GM19455 (cell line): ENCODE results near the gene ELANE.

Experiments used
- ATAC-seq: cut with Tn5 transposase; IDR thresholded peaks from one replicate; pipeline ENCODE4 v1.9.1; 2021; ENCODE audit not compliant: unreplicated experiment

The ELANE gene

DNA sequence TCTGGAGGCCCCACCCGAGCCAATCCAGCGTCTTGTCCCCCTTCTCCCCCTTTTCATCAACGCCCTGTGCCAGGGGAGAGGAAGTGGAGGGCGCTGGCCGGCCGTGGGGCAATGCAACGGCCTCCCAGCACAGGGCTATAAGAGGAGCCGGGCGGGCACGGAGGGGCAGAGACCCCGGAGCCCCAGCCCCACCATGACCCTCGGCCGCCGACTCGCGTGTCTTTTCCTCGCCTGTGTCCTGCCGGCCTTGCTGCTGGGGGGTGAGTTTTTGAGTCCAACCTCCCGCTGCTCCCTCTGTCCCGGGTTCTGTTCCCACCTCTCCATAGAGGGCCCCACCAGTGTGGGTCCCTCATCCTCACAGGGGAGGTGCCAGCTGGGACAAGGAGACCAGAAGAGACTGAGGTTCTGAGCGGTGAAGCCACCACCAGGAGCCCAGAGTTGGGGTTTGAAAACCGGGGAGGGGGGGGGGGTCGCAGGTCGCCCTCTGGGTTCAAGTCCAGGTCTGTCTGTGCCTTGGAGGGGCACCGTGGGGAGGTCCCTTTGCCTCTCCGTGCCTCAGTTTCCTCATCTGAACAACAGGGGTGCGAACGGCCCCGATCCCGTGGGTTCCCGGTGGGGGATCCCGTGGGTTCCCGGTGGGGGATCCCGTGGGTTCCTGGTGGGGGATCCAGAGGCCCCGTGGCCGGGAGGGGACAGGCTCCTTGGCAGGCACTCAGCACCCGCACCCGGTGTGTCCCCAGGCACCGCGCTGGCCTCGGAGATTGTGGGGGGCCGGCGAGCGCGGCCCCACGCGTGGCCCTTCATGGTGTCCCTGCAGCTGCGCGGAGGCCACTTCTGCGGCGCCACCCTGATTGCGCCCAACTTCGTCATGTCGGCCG lies at the start of gene ELANE:
TSS of gene ELANE (plus strand) at position 168 of the 878 bp plus-strand sequence. CDS start at position 194, 26 bp downstream.
- ATAC-seq, result no peak

DNA sequence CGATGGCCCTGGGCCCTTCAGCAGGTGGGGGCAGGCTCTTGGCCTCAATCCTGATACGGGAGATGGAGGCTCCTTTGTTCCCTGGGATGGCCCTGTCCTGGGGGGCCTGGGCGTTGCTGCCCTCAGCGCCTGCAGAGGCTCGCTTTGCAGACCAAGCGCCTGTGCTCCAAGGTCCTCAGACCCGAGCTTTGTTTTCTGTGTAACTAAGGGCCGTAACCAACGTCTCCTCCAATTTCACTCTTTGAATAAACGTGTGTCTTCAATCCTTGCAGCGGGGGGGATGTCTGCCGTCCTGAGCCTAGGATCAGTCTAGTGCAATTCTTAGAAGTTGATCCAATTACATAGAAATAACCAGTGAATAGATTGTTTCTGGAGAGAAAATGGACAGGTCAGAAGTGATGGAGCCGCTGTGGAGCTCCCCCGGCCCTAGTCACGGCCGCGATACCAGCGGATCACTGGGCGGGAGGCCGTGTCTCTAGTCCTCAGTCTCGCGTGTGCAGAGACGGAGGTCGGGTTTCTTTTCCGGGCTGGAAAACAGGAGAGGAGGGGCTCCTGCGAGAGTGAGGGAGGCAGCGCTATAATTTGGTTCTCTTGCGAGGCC lies 49.5 kb upstream of the ELANE start:
- ATAC-seq, result no peak

DNA sequence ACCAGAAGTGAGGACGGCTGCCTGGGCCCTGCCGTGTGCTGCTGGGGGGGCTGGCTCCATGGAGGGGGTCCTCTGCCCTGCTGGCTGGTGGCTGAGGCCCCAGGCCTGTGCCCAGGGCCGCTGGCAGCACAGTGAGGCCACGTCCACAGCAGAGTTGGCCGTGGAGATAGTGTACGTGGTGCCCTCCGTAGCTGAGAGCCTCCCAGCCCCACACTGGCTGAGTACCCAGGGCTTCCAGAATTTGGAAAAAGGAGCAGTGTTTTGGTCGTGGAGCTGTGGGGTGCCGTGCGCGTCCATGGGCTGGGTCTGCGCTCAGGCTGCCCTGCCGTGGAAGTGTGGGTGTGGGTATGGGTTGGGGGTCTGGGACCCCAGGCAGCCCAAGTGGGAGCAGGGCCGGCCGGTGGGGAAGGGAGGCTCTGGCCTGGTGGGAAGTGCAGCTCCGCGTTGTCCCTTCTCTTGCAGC lies 49.0 kb upstream of the ELANE start:
- no peak for ATAC-seq

DNA sequence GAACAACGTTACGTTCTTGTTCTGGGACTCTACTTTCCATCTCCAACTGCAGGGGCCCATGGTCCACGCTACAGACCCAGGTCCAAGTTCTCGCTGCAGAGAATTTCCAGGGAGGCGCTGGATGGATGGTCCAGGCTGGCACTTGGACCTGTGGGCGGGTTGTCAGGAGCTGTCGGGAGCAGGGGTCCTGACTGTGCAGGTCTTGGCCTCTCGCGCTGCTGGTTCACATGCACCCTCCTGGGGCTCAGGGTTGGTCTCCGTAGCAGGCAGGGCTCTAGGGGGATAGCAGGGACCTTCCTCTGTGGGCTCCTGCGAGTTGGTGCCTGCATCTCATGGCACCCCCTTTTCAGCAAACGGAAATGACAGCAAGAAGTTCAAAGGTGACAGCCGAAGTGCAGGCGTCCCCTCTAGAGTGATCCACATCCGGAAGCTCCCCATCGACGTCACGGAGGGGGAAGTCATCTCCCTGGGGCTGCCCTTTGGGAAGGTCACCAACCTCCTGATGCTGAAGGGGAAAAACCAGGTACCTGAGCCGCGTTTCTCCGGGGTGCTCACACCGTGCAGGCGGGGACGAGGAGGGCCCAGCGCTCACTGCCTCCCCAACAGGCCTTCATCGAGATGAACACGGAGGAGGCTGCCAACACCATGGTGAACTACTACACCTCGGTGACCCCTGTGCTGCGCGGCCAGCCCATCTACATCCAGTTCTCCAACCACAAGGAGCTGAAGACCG lies 48.3 kb upstream of the ELANE start:
- no peak for ATAC-seq

DNA sequence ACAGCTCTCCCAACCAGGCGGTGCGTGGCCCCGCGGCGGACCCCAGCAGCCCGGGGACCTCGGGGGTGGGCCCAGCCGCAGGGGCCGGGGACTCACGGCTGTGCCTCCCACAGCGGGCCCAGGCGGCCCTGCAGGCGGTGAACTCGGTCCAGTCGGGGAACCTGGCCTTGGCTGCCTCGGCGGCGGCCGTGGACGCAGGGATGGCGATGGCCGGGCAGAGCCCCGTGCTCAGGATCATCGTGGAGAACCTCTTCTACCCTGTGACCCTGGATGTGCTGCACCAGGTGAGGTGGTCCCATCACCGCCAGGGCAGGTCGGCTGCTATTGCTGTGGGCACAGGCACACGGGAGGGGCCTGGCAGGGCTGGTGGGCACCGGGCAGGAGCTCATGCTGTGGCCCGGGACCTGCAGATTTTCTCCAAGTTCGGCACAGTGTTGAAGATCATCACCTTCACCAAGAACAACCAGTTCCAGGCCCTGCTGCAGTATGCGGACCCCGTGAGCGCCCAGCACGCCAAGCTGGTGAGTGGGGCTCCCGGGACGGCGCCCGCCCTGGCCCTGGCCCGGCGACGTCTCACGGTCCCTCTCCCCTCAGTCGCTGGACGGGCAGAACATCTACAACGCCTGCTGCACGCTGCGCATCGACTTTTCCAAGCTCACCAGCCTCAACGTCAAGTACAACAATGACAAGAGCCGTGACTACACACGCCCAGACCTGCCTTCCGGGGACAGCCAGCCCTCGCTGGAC lies 47.5 kb upstream of the ELANE start:
- no peak for ATAC-seq

DNA sequence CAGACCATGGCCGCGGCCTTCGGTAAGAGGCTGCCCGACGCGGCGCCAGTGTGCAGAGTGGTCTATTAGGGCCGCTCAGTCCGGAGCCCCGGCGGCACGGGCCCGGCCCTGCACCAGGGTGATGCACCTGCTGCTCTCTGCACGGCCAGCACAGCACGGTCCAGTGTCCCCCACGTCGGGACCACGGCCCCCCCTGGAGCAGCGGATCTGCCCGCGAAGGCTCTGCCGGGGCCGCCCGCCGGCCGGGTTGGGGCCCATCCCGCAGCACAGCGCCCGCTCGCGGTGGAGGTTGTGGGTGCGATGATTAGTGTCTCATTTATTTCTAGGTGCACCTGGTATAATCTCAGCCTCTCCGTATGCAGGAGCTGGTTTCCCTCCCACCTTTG lies 46.9 kb upstream of the ELANE start:
- ATAC-seq, result no peak

DNA sequence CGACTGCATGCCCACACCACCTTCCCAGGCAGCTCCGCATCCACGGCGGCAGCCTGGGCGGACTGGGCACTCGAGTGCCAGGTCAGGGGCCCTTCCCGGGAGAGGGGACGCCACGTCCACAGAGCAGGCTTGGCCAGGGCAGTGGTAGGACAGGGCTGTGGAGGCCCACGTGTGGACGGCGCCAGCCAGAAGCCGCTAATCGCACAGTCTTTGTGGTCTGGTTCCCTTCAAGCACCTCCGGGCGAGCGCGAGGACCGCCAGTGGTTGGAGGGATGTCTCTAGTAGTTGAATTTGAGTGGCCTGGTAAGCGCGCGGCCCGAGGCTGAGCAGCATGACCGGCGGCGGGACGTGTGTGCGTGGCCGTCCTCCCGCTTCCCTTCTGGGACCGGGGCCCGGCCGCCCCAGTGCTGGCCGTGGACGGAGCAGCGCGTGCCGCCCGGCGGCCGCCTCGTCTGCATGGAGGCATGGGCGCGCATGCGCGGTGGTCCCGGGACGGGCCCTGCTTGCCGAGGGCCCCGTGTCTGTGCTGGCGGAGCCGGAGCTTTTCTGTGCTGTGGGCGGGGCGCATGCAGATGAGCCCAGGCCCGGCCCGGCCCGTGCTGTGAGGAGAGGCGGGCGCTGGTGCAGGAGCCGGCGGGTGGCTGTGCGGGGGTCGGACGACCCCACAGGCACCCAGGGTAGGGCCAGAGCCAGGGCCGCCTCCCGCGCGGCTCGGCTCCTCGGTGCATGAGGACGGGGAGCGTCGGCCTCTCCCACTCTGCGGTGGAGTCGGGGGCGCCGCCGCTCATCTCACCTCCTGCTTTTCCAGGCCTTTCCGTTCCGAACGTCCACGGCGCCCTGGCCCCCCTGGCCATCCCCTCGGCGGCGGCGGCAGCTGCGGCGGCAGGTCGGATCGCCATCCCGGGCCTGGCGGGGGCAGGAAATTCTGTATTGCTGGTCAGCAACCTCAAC lies 46.2 kb upstream of the ELANE start:
- ATAC-seq, result no peak

DNA sequence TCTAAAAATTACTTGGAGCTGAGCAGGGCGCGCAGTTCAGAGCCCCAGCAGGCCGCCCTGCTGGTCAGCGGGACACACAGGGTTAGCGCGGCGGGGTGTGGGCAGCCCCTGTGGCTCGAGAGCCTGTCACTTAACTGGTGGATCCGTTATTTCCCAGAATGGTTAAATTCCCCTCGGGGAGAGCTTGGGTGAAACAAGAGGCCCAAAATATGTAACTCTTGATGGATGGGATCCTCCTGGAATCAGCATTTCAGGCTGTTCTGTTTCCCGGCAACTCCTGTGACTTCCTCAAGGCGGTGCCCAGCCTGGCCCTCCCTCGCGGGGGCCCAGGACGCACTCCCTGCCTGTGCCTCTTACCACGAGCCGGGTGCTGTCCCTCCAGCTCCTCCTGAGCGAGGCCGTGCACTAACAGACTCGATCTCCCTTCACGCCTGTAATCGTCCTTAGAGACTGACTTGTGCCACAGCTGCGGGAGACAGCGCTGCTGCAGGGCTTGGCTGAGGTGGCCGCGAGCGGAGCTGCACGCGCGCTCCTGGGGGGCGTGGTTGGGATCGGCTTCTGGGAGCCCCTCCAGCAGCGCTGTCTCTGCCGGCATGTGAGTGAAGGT lies 45.2 kb upstream of the ELANE start:
- no peak for ATAC-seq

DNA sequence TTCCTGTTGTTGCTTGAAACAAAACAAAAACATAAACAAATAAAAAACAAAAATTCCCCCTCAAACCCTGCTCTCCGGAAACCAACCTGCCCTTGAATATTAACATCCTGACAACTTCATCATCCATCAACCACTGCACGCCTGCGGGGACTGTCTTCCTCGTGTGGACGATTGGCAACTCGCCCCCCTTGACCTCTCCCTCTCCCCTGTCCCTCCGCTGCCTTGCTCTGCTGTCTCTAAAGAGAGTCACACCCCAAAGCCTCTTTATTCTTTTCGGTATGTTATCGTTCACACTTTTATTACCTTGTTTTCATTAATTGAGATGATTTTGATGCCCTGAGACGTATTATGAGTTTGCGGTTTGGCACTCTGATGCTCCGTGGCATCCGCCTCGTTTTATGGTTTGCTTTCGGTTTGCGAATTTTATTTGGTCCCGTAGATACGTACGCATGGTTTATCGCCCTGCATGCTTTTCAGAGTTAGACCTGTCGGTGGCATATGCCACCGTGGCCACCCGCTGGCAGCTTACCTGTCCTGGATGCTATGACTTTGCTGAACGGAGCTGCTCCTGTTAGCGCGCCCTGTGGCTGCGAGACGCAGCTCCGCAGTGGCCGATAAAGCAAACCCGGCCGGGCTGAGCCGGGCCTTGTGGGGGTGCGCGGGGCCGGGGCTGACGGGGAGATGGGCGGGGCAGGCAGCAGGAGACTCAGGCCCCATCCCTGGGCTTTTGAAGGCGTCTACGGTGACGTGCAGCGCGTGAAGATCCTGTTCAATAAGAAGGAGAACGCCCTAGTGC lies 44.3 kb upstream of the ELANE start:
- no peak for ATAC-seq

DNA sequence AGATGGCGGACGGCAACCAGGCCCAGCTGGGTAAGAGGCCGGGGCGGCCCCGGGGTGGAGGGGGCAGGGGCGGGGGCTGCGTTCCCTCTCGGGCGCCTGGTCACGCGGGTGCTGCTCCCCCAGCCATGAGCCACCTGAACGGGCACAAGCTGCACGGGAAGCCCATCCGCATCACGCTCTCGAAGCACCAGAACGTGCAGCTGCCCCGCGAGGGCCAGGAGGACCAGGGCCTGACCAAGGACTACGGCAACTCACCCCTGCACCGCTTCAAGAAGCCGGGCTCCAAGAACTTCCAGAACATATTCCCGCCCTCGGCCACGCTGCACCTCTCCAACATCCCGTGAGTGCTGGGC lies 43.7 kb upstream of the ELANE start:
- no peak for ATAC-seq

DNA sequence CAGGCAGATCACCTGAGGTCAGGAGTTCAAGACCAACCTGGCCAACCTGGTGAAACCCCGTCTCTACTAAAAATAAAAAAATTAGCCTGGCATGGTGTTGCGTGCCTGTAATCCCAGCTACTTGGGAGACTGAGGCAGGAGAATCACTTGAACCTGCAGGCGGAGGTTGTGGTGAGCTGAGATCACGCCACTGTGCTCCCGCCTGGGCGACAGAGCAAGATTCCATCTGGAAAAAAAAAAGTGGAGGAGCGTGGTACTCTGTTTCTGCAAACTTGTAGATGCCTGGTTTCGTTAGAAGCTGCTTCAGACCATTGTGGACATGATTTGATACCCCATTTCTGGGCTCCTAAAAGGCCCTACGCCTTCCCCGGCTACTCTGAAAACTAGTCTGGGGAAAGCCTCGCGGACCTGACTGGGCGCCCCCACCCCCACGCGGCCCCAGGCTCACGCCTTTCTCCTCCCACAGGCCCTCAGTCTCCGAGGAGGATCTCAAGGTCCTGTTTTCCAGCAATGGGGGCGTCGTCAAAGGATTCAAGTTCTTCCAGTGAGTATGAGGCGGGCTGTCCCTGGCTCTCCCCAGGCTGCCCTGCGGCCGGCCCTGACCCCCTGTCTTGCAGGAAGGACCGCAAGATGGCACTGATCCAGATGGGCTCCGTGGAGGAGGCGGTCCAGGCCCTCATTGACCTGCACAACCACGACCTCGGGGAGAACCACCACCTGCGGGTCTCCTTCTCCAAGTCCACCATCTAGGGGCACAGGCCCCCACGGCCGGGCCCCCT lies 41.8 kb upstream of the ELANE start:
- ATAC-seq, result no peak

DNA sequence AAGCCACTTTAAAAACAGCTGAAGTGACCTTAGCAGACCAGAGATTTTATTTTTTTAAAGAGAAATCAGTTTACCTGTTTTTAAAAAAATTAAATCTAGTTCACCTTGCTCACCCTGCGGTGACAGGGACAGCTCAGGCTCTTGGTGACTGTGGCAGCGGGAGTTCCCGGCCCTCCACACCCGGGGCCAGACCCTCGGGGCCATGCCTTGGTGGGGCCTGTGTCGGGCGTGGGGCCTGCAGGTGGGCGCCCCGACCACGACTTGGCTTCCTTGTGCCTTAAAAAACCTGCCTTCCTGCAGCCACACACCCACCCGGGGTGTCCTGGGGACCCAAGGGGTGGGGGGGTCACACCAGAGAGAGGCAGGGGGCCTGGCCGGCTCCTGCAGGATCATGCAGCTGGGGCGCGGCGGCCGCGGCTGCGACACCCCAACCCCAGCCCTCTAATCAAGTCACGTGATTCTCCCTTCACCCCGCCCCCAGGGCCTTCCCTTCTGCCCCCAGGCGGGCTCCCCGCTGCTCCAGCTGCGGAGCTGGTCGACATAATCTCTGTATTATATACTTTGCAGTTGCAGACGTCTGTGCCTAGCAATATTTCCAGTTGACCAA lies 41.1 kb upstream of the ELANE start:
- ATAC-seq, result no peak

DNA sequence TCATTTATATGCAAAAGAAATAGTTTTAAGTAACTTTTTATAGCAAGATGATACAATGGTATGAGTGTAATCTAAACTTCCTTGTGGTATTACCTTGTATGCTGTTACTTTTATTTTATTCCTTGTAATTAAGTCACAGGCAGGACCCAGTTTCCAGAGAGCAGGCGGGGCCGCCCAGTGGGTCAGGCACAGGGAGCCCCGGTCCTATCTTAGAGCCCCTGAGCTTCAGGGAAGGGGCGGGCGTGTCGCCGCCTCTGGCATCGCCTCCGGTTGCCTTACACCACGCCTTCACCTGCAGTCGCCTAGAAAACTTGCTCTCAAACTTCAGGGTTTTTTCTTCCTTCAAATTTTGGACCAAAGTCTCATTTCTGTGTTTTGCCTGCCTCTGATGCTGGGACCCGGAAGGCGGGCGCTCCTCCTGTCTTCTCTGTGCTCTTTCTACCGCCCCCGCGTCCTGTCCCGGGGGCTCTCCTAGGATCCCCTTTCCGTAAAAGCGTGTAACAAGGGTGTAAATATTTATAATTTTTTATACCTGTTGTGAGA lies 40.5 kb upstream of the ELANE start:
- no peak for ATAC-seq

DNA sequence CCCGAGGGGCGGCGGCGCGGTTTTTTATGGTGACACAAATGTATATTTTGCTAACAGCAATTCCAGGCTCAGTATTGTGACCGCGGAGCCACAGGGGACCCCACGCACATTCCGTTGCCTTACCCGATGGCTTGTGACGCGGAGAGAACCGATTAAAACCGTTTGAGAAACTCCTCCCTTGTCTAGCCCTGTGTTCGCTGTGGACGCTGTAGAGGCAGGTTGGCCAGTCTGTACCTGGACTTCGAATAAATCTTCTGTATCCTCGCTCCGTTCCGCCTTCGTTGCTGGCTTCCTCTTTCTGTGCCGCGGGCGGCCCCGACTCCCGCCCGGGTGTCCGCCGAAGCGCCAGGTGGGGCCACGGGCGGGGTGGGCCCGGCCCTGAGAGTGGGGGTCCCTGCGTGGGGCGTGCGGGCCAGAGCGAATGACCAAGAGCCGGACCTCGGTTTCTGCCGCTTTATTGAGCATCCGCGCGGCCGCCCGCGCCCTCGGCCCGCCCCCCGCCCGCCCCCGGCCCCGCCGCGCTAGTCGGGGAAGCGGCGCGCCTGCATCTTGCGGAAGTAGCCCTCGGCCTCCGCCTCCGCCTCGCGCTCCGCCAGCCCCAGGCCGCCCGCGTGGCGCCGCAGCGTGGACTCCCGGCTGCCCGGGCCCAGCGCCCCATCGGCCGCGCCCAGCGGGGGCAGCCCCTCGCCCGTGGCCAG lies 39.9 kb upstream of the ELANE start:
- no peak for ATAC-seq

DNA sequence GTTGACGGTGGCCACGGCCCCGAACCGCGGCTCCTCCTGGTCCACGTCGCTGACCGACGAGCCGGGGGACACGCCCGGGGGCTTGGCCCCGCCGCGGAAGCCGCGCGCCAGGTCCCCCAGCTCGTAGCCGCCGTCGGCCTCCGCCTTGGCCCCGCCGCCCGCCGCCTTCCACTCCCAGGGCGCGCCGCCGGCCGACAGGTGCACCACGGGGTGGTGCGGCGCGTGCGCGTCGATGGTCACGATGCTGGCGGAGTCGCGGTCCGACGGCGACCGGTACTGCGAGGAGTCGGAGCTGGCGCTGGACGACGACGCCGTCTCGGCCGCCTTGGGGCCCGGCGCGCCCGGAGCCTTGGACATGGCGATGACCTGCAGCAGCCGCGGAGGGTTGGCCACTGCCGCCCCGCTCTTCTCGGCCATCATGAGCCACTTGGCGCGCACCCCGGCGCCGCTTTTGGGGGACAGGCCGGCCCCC lies 39.3 kb upstream of the ELANE start:
- no peak for ATAC-seq

DNA sequence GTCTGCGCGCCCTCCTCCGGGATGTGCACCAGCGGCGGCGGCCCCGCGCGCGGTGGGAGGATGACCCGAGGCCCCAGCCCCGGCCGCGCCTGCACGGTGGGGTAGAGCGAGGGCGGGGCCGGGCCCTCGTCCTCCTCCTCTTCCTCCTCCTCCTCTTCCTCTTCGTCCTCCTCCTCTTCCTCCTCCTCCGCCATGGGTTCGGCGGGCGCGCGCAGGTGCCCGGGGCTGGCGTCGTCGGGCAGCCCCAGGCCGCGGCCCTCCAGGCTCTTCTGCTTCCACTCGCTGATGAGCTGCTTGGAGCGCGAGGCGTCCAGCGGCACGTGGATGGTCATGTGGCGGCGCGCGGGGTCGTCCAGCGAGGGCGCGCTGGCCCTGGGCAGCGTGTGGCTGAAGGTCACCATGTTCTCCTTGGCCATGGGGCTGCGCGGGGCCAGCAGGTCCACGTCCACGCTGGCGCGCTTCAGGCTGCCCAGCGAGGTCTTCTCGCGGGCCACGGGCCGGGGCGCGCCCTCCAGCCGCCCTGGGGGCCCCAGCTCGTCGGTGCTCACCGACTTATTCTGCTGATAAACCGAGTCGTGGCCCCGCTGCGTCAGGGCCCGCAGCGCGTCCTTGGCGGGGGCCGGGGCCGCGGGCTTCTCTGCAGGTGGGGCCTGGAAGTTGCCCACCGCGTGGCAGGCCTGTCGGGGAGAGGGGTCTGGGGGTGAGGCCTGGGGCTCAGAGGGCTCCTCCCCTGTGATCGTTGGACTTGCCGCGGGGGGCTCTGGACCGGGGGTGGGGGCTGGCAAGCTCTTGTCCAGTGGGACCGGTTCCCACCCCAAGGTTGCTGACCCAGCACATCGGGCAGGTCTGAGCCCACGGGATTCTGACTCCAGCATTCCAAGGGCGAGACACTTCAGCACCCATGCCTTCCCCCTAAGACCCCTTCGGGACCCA lies 38.6 kb upstream of the ELANE start:
- ATAC-seq, result no peak
